CMK (cell line): Measurements from ENCODE around the gene ULBP1.
A peak's percentile ranks its signal among the peaks of the same experiment; 100 is the strongest.
"Not testable (repeated sequence)": the region's sequence is repeated elsewhere in the genome, so short reads cannot be mapped to it uniquely, and the experiment has no call there.

ENCODE experiments used
- DNase-seq: peaks from one replicate; pipeline ENCODE4 v3.0.0-alpha.2; 2010; ENCODE audit warnings: low read depth

The ULBP1 gene

GRCh38 chr6:149978610-149979009 lies 14.9 kb downstream of the ULBP1 start:
- DNase-seq = no peak

GRCh38 chr6:149979293-149979692 lies 15.6 kb downstream of the ULBP1 start:
- DNase-seq = no peak

GRCh38 chr6:149983145-149983544 lies 19.4 kb downstream of the ULBP1 start:
- DNase-seq = no peak

- DNase-seq = no peak
Observed at GRCh38 chr6:149984773-149985172, 21.0 kb downstream of the ULBP1 start.

- DNase-seq = no peak
Observed at GRCh38 chr6:149985481-149985937, 21.8 kb downstream of the ULBP1 start.

GRCh38 chr6:149987602-149988107 lies 23.9 kb downstream of the ULBP1 start:
- no peak for DNase-seq

GRCh38 chr6:149988550-149989346 lies 25.0 kb downstream of the ULBP1 start:
- no peak for DNase-seq

- no peak for DNase-seq
Observed at GRCh38 chr6:149990212-149990660, 26.5 kb downstream of the ULBP1 start.

GRCh38 chr6:149990661-149991471 lies 27.1 kb downstream of the ULBP1 start:
- no peak for DNase-seq

GRCh38 chr6:149991472-149991795 lies 27.7 kb downstream of the ULBP1 start:
- not testable (repeated sequence) for DNase-seq

- no peak for DNase-seq
Observed at GRCh38 chr6:149991838-149992237, 28.1 kb downstream of the ULBP1 start.

- no peak for DNase-seq
Observed at GRCh38 chr6:149995235-149995750, 31.6 kb downstream of the ULBP1 start.

- no peak for DNase-seq
Observed at GRCh38 chr6:149995971-149996370, 32.2 kb downstream of the ULBP1 start.

GRCh38 chr6:149999636-150000035 lies 35.9 kb downstream of the ULBP1 start:
- DNase-seq = no peak

GRCh38 chr6:150001295-150002008 lies 37.7 kb downstream of the ULBP1 start:
- DNase-seq = no peak

- no peak for DNase-seq
Observed at GRCh38 chr6:150002710-150003109, 39.0 kb downstream of the ULBP1 start.

GRCh38 chr6:150003599-150003998 lies 39.9 kb downstream of the ULBP1 start:
- DNase-seq = not testable (repeated sequence)

GRCh38 chr6:150004101-150004782 lies 40.5 kb downstream of the ULBP1 start:
- no peak for DNase-seq

- peak; percentile 81 for DNase-seq
Observed at GRCh38 chr6:150004783-150005717, 41.3 kb downstream of the ULBP1 start.
